RWPE2 (cell line): ENCODE measurements around the gene GNAQ.

Experiments
- ATAC-seq: fragments of 200-7000 bp; cut with Tn5 transposase; 3 replicates; pipeline ENCODE4 v1.9.1; 2021; ENCODE audit warnings: low read depth
- DNase-seq: peaks from one replicate; pipeline ENCODE4 v3.0.0-alpha.2; 2020; ENCODE audit warnings: low spot score
- H3K27ac ChIP-seq: fragments of 450-650 bp; 2 replicates; pipeline ENCODE4 v1.5.1; 2017; ENCODE audit warnings: mild to moderate bottlenecking; ENCODE audit not compliant: poor library complexity, severe bottlenecking
- H3K27me3 ChIP-seq: fragments of 250-450 bp; sonication (Bioruptor Pico); 2 replicates; pipeline ENCODE4 v1.5.1; 2021; ENCODE audit warnings: mild to moderate bottlenecking, moderate library complexity; ENCODE audit not compliant: insufficient read depth, poor library complexity, severe bottlenecking
- H3K36me3 ChIP-seq: fragments of 250-450 bp; sonication (Bioruptor Pico); 2 replicates; pipeline ENCODE4 v1.5.1; 2020; ENCODE audit warnings: low read depth, mild to moderate bottlenecking, moderate library complexity
- H3K4me1 ChIP-seq: fragments of 250-450 bp; sonication (Bioruptor Pico); 2 replicates; pipeline ENCODE4 v1.5.1; 2021; ENCODE audit warnings: mild to moderate bottlenecking, moderate library complexity; ENCODE audit not compliant: insufficient read depth, poor library complexity, severe bottlenecking
- H3K4me3 ChIP-seq: fragments of 250-450 bp; sonication (Bioruptor Pico); 2 replicates; pipeline ENCODE4 v1.5.1; 2021; ENCODE audit warnings: mild to moderate bottlenecking, moderate library complexity; ENCODE audit not compliant: severe bottlenecking
- H3K9me3 ChIP-seq: fragments of 250-450 bp; sonication (Bioruptor Pico); 2 replicates; pipeline ENCODE4 v1.5.1; 2021; ENCODE audit warnings: mild to moderate bottlenecking, moderate library complexity; ENCODE audit not compliant: severe bottlenecking
- CTCF ChIP-seq: fragments of 450-650 bp; IDR thresholded peaks from one replicate; pipeline ENCODE4 v1.5.1; 2017; ENCODE audit warnings: mild to moderate bottlenecking, moderate library complexity; ENCODE audit not compliant: poor library complexity, severe bottlenecking

GNAQ gene

GRCh38 chr9:77815260-77815659 is 216.4 kb downstream of the GNAQ start:
- no peak overlapping the region for H3K4me3 ChIP-seq
- ATAC-seq: no peak

GRCh38 chr9:77811832-77812231 is 219.8 kb downstream of the GNAQ start:
- ATAC-seq (no peak), DNase-seq (no peak)
- H3K27ac ChIP-seq: no peak overlapping the region
- peaks cover 34% of the 10 kb centered on the region for H3K4me1 ChIP-seq
- H3K36me3 ChIP-seq: peaks cover 31% of the 10 kb centered on the region
- TF ChIP-seq CTCF: peak; percentile 41
- no peak overlapping the region for H3K4me3 ChIP-seq
- no peaks in the 10 kb centered on the region for H3K27me3 ChIP-seq
- no peaks in the 10 kb centered on the region for H3K9me3 ChIP-seq

More at GRCh38 chr9:77815260-77815659, 216.4 kb downstream of the GNAQ start:
- TF ChIP-seq CTCF: no peak
- Histone ChIP-seq H3K27me3 (no peaks in the 10 kb centered on the region), H3K27ac (no peak overlapping the region), H3K4me1 (peaks cover 8% of the 10 kb centered on the region), H3K9me3 (no peaks in the 10 kb centered on the region), H3K36me3 (peaks cover 24% of the 10 kb centered on the region)
- DNase-seq: no peak

GRCh38 chr9:77810637-77811119 is 220.9 kb downstream of the GNAQ start:
- DNase-seq: no peak
- H3K4me1 ChIP-seq: peaks cover 32% of the 10 kb centered on the region
- no peak overlapping the region for H3K27ac ChIP-seq
- no peak overlapping the region for H3K4me3 ChIP-seq
- no peaks in the 10 kb centered on the region for H3K27me3 ChIP-seq
- H3K36me3 ChIP-seq: peaks cover 25% of the 10 kb centered on the region
- no peak for ATAC-seq
- H3K9me3 ChIP-seq: no peaks in the 10 kb centered on the region
- TF ChIP-seq CTCF: no peak

GRCh38 chr9:77810047-77810446 is 221.6 kb downstream of the GNAQ start:
- no peaks in the 10 kb centered on the region for H3K9me3 ChIP-seq
- TF ChIP-seq CTCF: no peak
- H3K27ac ChIP-seq: no peak overlapping the region
- no peaks in the 10 kb centered on the region for H3K27me3 ChIP-seq
- peaks cover 19% of the 10 kb centered on the region for H3K36me3 ChIP-seq
- H3K4me1 ChIP-seq: peaks cover 32% of the 10 kb centered on the region
- ATAC-seq (no peak), DNase-seq (no peak)
- H3K4me3 ChIP-seq: no peak overlapping the region

- DNase-seq: no peak
Observed at GRCh38 chr9:77809552-77809951, 222.1 kb downstream of the GNAQ start.

More at GRCh38 chr9:77809552-77809951, 222.1 kb downstream of the GNAQ start:
- TF ChIP-seq CTCF: no peak
- H3K4me1 ChIP-seq: peaks cover 32% of the 10 kb centered on the region
- H3K4me3 ChIP-seq: no peak overlapping the region
- H3K27me3 ChIP-seq: no peaks in the 10 kb centered on the region
- H3K9me3 ChIP-seq: no peaks in the 10 kb centered on the region
- peaks cover 14% of the 10 kb centered on the region for H3K36me3 ChIP-seq
- no peak overlapping the region for H3K27ac ChIP-seq
- ATAC-seq: no peak
